GM10847 (cell line): ENCODE measurements around the gene RPS6KA5.

Experiments
- POLR2A ChIP-seq: IDR thresholded peaks from 2 replicates; pipeline ENCODE4 v1.6.1; 2011; ENCODE audit not compliant: insufficient read length; ENCODE audit errors: extremely low read depth

Gene RPS6KA5

GRCh38 chr14:90941706-90942105 is 118.7 kb downstream of the RPS6KA5 start:
- TF ChIP-seq POLR2A = no peak

- no peak for TF ChIP-seq POLR2A
Measured at GRCh38 chr14:90940318-90940962, 120.0 kb downstream of the RPS6KA5 start.

GRCh38 chr14:90938615-90939014 is 121.8 kb downstream of the RPS6KA5 start:
- no peak for TF ChIP-seq POLR2A

- no peak for TF ChIP-seq POLR2A
Measured at GRCh38 chr14:90936757-90937440, 123.5 kb downstream of the RPS6KA5 start.

GRCh38 chr14:90924621-90925340 is 135.7 kb downstream of the RPS6KA5 start:
- TF ChIP-seq POLR2A = no peak

- no peak for TF ChIP-seq POLR2A
Measured at GRCh38 chr14:90922141-90922540, 138.3 kb downstream of the RPS6KA5 start.

- TF ChIP-seq POLR2A = no peak
Measured at GRCh38 chr14:90911121-90911520, 149.3 kb downstream of the RPS6KA5 start.

- no peak for TF ChIP-seq POLR2A
Measured at GRCh38 chr14:90907178-90907577, 153.3 kb downstream of the RPS6KA5 start.

GRCh38 chr14:90905531-90905930 is 154.9 kb downstream of the RPS6KA5 start:
- no peak for TF ChIP-seq POLR2A

- no peak for TF ChIP-seq POLR2A
Measured at GRCh38 chr14:90903101-90903500, 157.3 kb downstream of the RPS6KA5 start.

- TF ChIP-seq POLR2A = no peak
Measured at GRCh38 chr14:90900476-90901083, 159.9 kb downstream of the RPS6KA5 start.

- no peak for TF ChIP-seq POLR2A
Measured at GRCh38 chr14:90897022-90897421, 163.4 kb downstream of the RPS6KA5 start.

- TF ChIP-seq POLR2A = no peak
Measured at GRCh38 chr14:90894241-90894640, 166.2 kb downstream of the RPS6KA5 start.

GRCh38 chr14:90893510-90893909 is 166.9 kb downstream of the RPS6KA5 start:
- no peak for TF ChIP-seq POLR2A

GRCh38 chr14:90892970-90893369 is 167.5 kb downstream of the RPS6KA5 start:
- TF ChIP-seq POLR2A = no peak

- no peak for TF ChIP-seq POLR2A
Measured at GRCh38 chr14:90891326-90891725, 169.1 kb downstream of the RPS6KA5 start.
